IPS DF 19.7 (cell line): Measurements from ENCODE around the gene MYL5.
"Not testable (repeated sequence)": the region's sequence is repeated elsewhere in the genome, so short reads cannot be mapped to it uniquely, and the experiment has no call there.

ENCODE experiments used
- DNase-seq: peaks from one replicate; pipeline ENCODE4 v3.0.0-alpha.2; 2013; ENCODE audit warnings: low read depth, low spot score

The MYL5 gene

GRCh38 chr4:684623-685327, 10.4 kb downstream of the MYL5 start:
- no peak for DNase-seq

- DNase-seq = no peak
Measured at GRCh38 chr4:685679-686412, 11.5 kb downstream of the MYL5 start.

GRCh38 chr4:686413-687040, 12.2 kb downstream of the MYL5 start:
- no peak for DNase-seq

GRCh38 chr4:687048-687970, 13.0 kb downstream of the MYL5 start:
- DNase-seq = no peak

- DNase-seq = no peak
Measured at GRCh38 chr4:687971-688853, 13.9 kb downstream of the MYL5 start.

GRCh38 chr4:688854-689681, 14.7 kb downstream of the MYL5 start, which contains the start of gene SLC49A3:
Gene SLC49A3 (minus strand): TSS chr4:689151. CDS start chr4:689127, 24 bp downstream.
- no peak for DNase-seq

- no peak for DNase-seq
Measured at GRCh38 chr4:689723-690122, 15.4 kb downstream of the MYL5 start.

- DNase-seq = no peak
Measured at GRCh38 chr4:692771-693554, 18.6 kb downstream of the MYL5 start.

GRCh38 chr4:694341-694940, 20.1 kb downstream of the MYL5 start:
- not testable (repeated sequence) for DNase-seq

- DNase-seq = no peak
Measured at GRCh38 chr4:699816-700580, 25.7 kb downstream of the MYL5 start.

GRCh38 chr4:700587-701264, 26.4 kb downstream of the MYL5 start:
- no peak for DNase-seq

GRCh38 chr4:702618-703048, 28.3 kb downstream of the MYL5 start:
- DNase-seq = no peak

- no peak for DNase-seq
Measured at GRCh38 chr4:703336-704197, 29.2 kb downstream of the MYL5 start.

GRCh38 chr4:704198-704891, 30.0 kb downstream of the MYL5 start:
- no peak for DNase-seq

- no peak for DNase-seq
Measured at GRCh38 chr4:704971-705277, 30.6 kb downstream of the MYL5 start.
